GM12892 (cell line): ENCODE results near the gene APBA2.

Source experiments
- POLR2A ChIP-seq: IDR thresholded peaks from 2 replicates; pipeline ENCODE4 v1.6.1; 2011; ENCODE audit warnings: low read depth, low read length, control low read depth
- POLR2AphosphoS5 ChIP-seq: IDR thresholded peaks from 2 replicates; pipeline ENCODE4 v1.6.1; 2011; ENCODE audit warnings: low read depth, low read length, control low read depth
- TAF1 ChIP-seq: IDR thresholded peaks from 2 replicates; pipeline ENCODE4 v1.6.1; 2011; ENCODE audit warnings: low read depth, mild to moderate bottlenecking, control low read depth, low read length, borderline replicate concordance

DNA sequence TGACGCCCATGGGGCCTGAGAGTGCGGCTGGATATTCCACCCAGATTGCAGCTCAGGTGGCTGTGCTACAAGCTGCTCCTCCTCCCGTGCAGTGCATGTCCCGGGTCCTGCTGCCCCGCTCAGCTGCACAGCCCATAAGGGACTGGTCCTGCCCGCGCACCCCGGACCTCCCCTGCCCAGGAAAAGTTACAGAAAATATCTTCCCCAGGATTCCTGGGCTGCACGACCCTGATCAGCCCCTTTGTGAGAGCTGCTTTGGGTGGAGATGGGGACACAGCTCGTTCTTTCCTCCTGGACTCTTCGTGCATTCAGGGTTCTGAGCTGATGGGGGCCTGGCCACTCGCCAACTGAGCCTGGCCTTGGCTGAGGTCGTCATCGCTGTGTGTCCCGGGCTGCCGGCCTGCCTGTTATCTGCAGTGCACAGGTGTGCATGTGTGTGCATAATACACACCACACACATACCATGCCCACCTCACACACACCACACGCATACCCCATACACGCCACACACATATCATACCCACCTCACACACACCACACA lies 28.8 kb downstream of the APBA2 start:
- TF ChIP-seq POLR2A (no peak), POLR2AphosphoS5 (no peak), TAF1 (no peak)
